Measurements from ENCODE around the gene TET1.

- TF ChIP-seq CTCF (IDR thresholded peaks at IDR 0.05) (no peak), POLR2A (IDR thresholded peaks at IDR 0.05) (no peak), POLR2AphosphoS5 (IDR thresholded peaks at IDR 0.05; ENCODE audit: insufficient read depth in 1 of 2, low read depth in 1 of 2) (no peak)
Observed at GRCh38 chr10:68611227-68611626, 51.1 kb downstream of the TET1 start.
